Aorta (tissue), 5 donors: ENCODE results near the gene MR1. TPM values are rescaled to one million over a fixed set of nuclear protein-coding genes. Genes with fewer than 3 reads are reported as not detected.

Experiments used
- ATAC-seq: fragments of 200-7000 bp; cut with Tn5 transposase; one replicate; pipeline ENCODE4 v1.9.1; 2022; ENCODE audit warnings: moderate library complexity; ENCODE audit not compliant: low FRiP score
- DNase-seq, 2 donors: peaks; one replicate each; pipeline ENCODE4 v3.0.0-alpha.2; 2020
- H3K27ac ChIP-seq, 2 donors: one replicate each; pipeline ENCODE4 v1.5.1; 2013; ENCODE audit warnings: low read length in 2 of 2, mild to moderate bottlenecking in 2 of 2, moderate library complexity in 2 of 2, control low read depth in 1 of 2, inconsistent platforms in 1 of 2, low read depth in 1 of 2
- H3K27me3 ChIP-seq, 2 donors: one replicate each; pipeline ENCODE4 v1.6.1; 2013; ENCODE audit warnings: control low read depth in 1 of 2, low read length in 1 of 2, mild to moderate bottlenecking in 1 of 2, moderate library complexity in 1 of 2; ENCODE audit not compliant: insufficient read depth in 2 of 2, control insufficient read depth in 1 of 2
- H3K36me3 ChIP-seq, 2 donors: one replicate each; pipeline ENCODE4 v1.6.1; 2013; ENCODE audit warnings: control low read depth in 1 of 2, low read length in 1 of 2, mild to moderate bottlenecking in 1 of 2; ENCODE audit not compliant: insufficient read depth in 2 of 2, control insufficient read depth in 1 of 2
- H3K4me1 ChIP-seq, 2 donors: one replicate each; pipeline ENCODE4 v1.6.1; 2013; ENCODE audit warnings: low read length in 2 of 2, control low read depth in 1 of 2, mild to moderate bottlenecking in 1 of 2, moderate library complexity in 1 of 2; ENCODE audit not compliant: insufficient read depth in 2 of 2, control insufficient read depth in 1 of 2
- H3K4me3 ChIP-seq, 2 donors: one replicate each; pipeline ENCODE4 v1.5.1; 2013; ENCODE audit warnings: low read length in 2 of 2, control low read depth in 1 of 2, mild to moderate bottlenecking in 1 of 2
- H3K9me3 ChIP-seq: one replicate; pipeline ENCODE4 v1.6.1; 2013; ENCODE audit warnings: mild to moderate bottlenecking, low read length; ENCODE audit not compliant: control insufficient read depth
- WGBS, 2 donors: extraction: QIAGEN DNeasy Blood & Tissue Kit; methylation state at CpG; one replicate each; pipeline ENCODE4 v1.1.7; 2013; 5-methylcytosine and 5-hydroxymethylcytosine counted together
- intact Hi-C, 2 donors: fragments of 100-400 bp; cut with DNase I; formaldehyde crosslinking; loops; one replicate each; pipeline versions ENCODE4 v1.14.2 to v1.15.0; 2022
- polyA plus RNA-seq, 2 donors: library from polyadenylated mRNA; stranded (reverse); fragments of 200-250 nt; gene quantifications; one replicate each; pipeline ENCODE4 v1.2.3, GENCODE V29; 2013
- total RNA-seq, 2 donors: library from RNA; stranded (reverse); fragmentation: NEBNext Ultra II Directional; extraction: Animal tissue kit (Norgen Biotek cat#: 25700); gene quantifications; one replicate each; pipeline ENCODE4 v1.2.1, GENCODE V29; 2021
- donor health status: healthy with polysubstance abuse.
- donor health status: Bipolar disorder and iron deficiency.
- donor health status: DM: no; HTN: no; CAD: no.
- donor health status: DM: no; HTN: no; CAD: no.
- donor health status: DM: yes; HTN: yes; CAD: no.

The MR1 gene
- total and polyA plus RNA-seq, 4 donors, result 3.8 to 23.9 (median 18.4) TPM

DNA sequence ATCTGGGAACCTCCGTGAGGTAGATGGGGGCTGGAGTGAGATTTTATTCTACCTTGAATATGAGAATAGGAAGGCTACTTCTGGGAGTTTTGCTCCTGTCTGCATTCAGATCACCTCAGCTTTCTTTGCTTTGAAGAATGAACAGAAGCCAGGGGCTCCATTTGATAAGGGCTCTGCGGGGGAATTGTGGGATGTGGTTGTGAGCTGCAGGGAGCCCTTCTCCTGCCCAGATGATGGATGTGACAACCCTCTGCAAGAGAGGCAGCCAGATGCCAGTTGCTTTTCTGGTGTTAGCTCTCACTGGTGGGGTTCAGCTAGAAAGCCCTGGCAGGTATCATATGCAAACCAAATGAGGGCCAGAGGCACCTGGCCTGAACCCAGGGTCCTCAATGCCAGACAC is 76.2 kb downstream of the MR1 start:
- no peak overlapping the region for H3K27ac ChIP-seq

More for the DNA sequence above, 76.2 kb downstream of the MR1 start:
- 95 to 97% methylated on average over 2 of the region's 2 CpGs for WGBS, 2 donors
- Histone ChIP-seq H3K27me3 (no peaks in the 10 kb centered on the region), H3K4me1 (peaks cover 0 to 3% of the 10 kb centered on the region in 2 donors), H3K9me3 (no peaks in the 10 kb centered on the region), H3K4me3 (no peak overlapping the region), H3K36me3 (no peaks in the 10 kb centered on the region)
- ATAC-seq (no peak), DNase-seq (no peak)
- intact Hi-C loops, result no loop called here

Other genes with a start within 250 kb of the MR1 start
- 10 to 100 TPM in 1 of 2 donors, 1 to 10 TPM in 1; 9.8 to 10.5 TPM for gene KIAA1614, start 121.1 kb upstream of the MR1 start, total RNA-seq
- gene KIAA1614, start 121.1 kb upstream of the MR1 start, polyA plus RNA-seq, result 1 to 10 TPM; 4.3 to 8.1 TPM
- gene STX6, start 11.1 kb upstream of the MR1 start, total RNA-seq, result 10 to 100 TPM; 19.6 to 21.4 TPM
- gene STX6, start 11.1 kb upstream of the MR1 start, polyA plus RNA-seq, result 10 to 100 TPM in 1 of 2 donors, 1 to 10 TPM in 1; 6.8 to 11.0 TPM
- gene IER5, start 54.7 kb downstream of the MR1 start, total RNA-seq, result 10 to 100 TPM; 11.4 to 42.2 TPM
- 10 to 100 TPM in 1 of 2 donors, 1 to 10 TPM in 1; 7.4 to 11.5 TPM for gene IER5, start 54.7 kb downstream of the MR1 start, polyA plus RNA-seq